Renal cortex interstitium (tissue), 11 donors: Measurements from ENCODE around the gene ACOX2. TPM values are rescaled to one million over a fixed set of nuclear protein-coding genes. Genes with fewer than 3 reads are reported as not detected.

Experiments
- DNase-seq, 11 donors: peaks; one replicate each; pipeline ENCODE4 v3.0.0-alpha.2; 2013; ENCODE audit warnings: low read depth in 9 of 11, low spot score in 4 of 11; ENCODE audit errors: extremely low read depth in 1 of 11
- polyA plus RNA-seq, 3 donors: library from polyadenylated mRNA; unstranded; fragments of 120-200 nt; gene quantifications; one replicate each; pipeline ENCODE4 v1.2.1, GENCODE V29; 2013; ENCODE audit not compliant: insufficient read length in 3 of 3

Gene ACOX2
- polyA plus RNA-seq, 3 donors = 33.4 to 43.8 (median 41.6) TPM

DNA sequence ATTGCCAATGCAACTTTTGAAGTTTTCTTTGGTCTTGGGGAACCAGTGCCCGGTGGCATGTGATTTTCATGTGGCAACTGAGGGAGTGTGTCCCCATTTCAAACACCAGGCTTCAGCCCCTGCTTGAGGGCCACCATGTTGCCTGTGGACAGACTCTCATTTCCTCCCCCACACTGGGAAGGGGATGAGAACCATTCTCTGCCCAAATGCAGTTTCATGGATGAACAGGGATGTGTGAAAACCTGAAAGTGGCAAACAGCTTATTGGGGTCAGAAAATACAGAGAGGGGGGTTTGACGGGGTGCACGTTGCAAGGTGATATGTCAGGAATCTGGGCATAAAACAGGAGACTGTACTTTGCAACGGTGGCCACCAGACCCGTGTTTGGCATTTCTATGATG is 33.9 kb upstream of the ACOX2 start:
- no peak for DNase-seq

- no peak for DNase-seq
Observed at GRCh38 chr3:58569287-58570001, 32.5 kb upstream of the ACOX2 start.

DNA sequence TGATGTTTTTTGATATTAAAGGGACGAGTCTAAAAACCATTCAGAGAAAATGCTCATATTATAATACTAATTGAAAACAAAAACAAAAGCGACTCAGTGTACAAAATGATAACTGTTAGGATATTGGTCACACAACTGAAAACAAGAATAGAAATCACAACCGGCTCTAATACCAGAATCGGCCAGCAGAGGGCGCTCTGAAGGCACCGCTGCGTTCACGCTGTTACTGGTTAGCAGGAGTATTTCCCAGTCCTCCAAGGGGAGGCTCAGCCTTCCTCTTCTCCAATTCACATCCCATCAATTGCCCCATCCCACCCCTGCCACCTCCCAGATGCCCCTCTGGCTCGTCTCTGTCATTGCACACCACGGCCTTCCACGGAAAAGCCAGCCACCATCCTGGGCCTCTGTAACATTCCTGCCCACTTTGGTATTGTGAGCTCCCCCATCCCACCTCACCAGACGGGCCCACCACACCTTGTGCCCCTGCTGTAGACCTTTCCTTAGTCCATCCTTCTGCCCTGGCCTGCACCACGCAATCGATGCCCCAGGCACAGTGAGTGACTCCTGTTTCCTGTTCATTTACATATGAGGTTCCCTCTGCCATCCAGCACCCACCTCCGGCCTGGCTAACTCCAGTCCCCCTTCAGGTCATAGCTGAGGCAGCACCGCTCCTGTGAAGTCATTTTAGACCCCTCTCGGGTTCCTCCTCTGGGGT is 31.7 kb upstream of the ACOX2 start:
- DNase-seq = peak in 5 of 11 donors; percentile 45 to 69 (median 63)

DNA sequence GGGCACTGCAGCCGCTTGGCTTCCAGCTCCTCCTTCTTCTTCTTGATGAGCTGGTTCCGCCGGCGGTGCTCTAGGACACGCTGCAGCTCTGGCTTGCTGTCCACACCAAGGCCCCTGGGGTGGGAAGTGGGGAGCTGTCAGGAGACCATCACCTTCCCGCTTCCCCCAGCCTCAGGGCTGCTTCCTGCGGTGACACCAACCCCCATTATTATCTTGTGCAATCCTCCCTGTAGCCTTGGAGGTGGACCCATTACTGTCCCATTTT is 30.2 kb upstream of the ACOX2 start:
- DNase-seq = no peak

DNA sequence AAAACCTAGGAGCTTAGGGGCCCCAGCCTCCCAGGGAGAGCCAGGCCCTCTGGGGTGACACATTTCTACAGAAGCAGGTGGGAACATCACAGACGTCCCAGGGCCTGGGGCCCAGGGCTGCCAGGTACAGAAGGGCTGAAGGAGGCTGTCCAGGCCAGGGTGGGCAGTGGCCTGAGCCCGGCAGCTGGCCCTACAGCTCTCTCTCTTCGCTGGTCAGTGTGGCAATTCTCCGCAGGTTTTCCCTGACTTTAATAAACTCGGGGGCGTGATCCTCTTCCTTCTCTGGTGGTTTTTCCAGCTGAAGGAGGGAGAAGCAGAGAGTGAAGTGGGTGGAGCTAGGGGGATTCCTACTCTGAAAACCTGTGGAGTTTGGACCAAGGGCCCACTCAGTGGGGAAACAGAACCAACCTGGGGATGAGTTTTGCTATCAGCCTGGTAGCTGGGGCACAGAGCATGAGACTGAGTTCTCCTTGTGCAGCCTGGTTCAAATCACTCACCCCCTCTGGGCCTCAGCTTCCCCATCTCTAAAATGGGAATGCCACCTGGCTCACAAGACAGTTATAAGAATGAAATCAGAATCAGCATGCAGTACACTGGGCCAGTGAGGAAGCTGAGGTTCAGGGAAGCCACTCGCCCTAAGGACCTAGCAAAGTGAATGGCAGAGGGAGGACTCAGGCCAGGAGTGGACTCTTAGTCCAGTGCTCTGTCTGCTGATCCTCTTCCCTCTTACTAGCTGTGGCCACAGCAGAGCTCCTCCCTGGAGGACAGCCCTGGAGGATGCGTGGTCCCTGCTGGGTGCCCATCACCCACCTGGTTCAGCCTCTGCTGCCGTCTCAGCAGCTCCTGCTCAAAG is 29.6 kb upstream of the ACOX2 start:
- DNase-seq = no peak

DNA sequence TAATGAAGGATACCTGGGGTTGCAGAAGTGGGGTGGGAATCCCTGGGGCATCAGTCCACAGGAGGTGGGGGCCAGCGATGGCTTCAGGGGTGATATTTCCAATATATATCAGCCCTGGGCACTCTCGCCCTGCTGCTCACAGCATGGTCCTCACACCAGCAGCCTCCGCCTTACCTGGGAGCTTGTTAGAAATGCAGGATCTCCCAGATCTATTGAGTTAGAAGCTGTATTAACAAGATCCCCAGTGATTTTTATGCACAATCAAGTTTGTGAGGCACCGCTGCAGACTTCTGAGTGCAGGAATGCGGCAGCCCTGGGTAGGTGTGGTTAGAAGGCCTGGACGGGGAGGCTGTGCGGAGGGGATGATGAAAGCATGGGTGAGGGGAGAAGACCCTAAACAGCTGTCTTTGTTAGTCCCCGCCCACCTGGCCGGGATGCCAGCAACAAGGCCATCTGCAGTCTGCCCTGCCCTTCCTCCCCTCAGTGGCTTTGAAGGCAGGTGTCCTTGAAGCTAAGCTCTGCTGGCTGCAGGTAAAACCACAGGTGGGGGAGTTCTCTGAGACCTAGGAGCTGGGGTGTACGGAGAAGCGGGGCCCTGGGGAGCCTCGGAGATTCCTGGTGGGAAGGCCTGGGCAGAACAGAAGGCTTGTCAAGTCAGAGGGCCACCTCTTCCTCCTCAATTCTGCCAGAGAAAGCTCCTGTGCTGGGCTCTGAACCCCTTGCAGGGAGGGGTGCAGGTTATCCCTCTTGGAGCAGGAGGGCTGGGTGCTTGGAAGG is 28.8 kb upstream of the ACOX2 start:
- DNase-seq = no peak

DNA sequence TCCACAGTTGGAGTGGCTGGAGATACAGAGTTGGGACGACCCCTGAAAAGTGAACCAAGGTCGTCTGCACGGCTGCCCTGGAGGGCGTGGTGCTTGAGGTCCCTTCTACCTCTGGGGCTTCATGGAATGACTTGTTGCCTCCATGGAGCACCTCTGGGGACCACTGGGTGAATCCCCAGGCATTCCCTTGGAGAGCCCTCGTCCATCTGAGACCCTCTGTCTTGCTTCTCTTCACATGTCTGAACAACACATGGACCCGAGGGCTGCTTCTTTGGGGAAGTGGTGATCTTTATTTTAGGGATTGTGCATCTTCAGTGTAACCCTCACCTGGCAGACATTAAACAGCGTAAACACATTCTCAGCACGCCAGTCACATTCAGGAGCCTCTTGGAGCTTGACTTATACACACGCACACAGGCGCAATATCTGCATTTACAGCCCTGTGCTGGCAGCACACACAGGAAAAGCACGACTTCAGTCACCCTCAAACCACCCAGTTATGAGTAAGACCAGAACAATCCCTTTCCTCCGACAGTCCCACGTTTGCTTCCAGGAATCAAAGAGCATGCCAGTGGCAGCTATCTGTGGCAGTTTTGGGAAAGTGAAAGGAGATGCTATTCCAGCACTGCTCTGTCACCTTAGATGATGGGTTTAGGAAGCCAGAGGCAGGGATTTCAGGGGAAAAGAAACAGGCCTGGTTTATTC is 27.6 kb upstream of the ACOX2 start:
- DNase-seq = no peak

DNA sequence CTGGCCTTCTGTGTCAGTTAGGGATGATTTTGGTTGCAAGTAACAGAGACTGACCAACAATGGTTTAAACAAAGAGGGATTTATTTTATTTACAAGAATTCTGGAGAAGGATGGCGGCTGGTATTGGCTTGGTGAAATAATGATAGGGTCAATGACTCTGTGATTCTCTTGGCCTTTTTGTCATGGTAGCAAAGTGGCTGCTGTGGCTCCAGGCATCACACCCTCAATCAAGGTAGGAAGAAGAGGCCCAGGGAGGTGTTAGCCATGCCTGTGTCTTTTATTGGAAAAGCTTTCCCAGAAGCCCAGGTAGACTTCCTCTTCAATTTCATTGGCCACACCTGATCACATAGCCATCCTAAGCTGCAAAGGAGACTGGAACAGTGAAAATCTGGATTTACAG is 27.1 kb upstream of the ACOX2 start:
- no peak for DNase-seq

DNA sequence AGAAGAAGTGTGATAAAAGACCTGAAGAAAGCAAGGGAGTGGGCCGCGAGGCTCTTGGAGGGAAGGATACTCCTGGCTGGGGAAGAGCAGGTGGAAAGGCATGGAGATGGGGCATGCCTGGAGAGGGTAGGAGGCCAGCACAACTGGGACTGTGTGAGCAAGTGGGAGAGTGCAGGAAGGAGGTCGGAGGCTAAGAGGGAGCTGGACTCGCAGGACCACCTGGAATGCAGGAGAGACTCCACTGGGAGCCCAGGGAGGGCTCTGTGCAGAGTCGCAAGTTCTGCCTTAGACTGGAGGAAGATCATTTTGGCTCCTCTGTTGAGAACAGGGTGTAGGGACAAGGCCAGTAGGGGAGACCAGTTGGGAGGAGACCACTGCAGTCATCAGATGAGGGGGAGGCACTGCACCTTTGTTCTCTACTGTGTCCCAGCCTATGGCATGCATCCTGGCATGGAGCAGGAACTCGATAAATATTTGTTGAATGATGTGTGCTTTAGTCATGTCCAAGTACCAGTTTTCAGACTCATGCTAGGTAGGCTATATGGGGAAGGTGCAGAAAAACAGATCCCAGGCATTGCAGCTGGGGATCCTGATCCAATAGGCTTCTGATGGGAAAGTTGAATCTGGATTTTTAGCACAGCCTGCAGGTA is 26.5 kb upstream of the ACOX2 start:
- no peak for DNase-seq

GRCh38 chr3:58562498-58562897 is 25.5 kb upstream of the ACOX2 start:
- no peak for DNase-seq

- no peak for DNase-seq
Observed at GRCh38 chr3:58560771-58561311, 23.9 kb upstream of the ACOX2 start.

DNA sequence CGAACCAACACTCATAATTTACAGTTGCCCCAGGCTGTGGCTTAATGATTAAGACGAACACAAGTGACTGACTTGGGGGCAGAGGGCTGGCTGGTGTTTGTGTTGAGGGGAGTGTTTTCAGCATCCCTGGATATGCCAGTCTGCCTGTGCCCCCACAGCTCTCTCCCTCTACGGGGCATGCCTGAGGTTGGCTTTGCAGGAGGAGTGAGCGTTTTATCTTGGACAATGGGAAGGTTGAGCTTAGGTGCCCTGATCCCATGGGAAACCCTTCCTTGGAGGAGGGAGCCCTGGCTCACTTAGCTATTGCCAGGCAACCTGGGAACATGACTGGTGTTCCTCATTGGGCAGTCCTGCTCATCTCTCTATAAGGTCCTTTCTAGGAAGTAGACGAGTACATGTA is 22.6 kb upstream of the ACOX2 start:
- DNase-seq = no peak

DNA sequence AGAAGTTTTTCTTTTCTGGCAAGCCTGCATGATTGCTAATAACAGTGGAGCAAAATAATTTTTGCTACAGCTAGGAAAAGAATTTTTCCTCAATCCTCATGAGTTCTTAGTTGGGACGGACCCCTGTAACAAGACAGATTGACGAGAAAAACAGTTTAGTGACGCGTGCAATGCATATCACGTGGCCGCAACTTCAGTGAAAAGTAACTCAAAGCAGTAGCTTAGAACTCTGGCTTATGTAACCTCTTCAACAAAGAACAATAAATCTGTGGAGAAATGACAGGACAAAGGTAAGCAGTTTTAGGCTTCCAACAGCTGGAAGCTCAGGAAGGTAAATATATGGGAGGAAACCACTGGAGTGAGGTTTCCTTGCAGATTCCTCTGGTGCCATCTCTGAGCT is 20.5 kb upstream of the ACOX2 start:
- no peak for DNase-seq

DNA sequence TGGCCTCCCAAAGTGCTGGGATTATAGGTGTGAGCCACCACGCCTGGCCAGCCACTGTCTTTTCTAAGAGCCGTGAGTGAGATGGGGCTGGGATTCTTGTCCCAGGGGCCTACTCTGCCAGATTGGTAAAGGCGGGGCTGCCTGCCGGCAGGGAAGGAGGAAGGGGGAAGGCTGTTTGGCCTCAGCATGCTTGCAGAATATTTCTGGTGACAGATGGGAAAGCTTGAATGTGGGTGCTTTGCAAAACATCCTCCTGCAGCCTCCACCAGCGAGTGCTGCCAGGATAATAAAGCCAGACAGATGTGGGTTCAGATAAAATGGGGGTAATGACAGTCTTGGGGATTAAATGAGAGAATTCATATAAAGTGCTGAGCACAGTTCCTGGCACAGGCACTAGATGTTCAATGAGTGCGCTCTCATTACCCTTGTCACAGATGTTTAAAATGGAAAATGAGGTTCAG is 19.8 kb upstream of the ACOX2 start:
- no peak for DNase-seq

GRCh38 chr3:58556001-58556400 is 19.0 kb upstream of the ACOX2 start:
- no peak for DNase-seq

GRCh38 chr3:58555203-58555602 is 18.2 kb upstream of the ACOX2 start:
- no peak for DNase-seq

GRCh38 chr3:58553003-58553402 is 16.0 kb upstream of the ACOX2 start:
- DNase-seq = no peak

DNA sequence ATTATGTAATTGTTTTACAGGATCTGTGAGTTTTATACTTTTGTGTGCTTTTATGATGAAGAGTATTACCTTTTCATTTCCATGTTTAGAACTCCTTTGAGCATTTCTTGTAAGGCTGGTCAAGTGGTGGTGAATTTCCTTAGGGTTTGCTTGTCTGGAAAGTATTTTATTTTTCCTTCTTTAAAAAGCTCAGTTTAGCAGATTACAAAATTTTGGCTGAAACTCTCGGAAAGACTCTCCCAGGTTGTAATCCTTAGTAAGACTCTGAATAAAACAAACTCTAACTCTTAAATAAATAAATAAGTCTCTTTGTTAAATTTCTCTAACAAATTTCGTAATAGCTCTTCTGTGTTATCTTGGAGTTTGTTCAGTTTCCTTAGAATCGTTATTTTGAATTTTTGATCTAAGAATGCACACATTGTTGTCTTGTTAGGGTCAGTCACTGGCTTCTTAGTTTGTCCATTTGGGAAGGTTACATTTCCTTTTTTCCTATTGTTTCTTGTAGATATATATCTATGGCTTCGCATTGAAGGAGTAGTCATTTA is 14.7 kb upstream of the ACOX2 start:
- DNase-seq = no peak
